ENCODE measurements around the gene TCN2. TPM values are rescaled to one million over a fixed set of nuclear protein-coding genes. Genes with fewer than 3 reads are reported as not detected.

The TCN2 gene
- total and polyA plus RNA-seq, 9 of the 15 experiments (the other 6 are each of a cell fraction or from before 2014, with no cell fraction given): 0.88 to 5.4 (median 1.7) TPM

- no peak for TF ChIP-seq E2F3 (CRISPR knock-in tag; IDR thresholded peaks at IDR 0.05)
- TF ChIP-seq FOXJ2 (tag; IDR thresholded peaks at IDR 0.05): no peak
- no peak for TF ChIP-seq MCM2 (IDR thresholded peaks at IDR 0.05; ENCODE audit: low read depth)
- peak; percentile 79 for TF ChIP-seq CBFA2T2 (conservative IDR thresholded peaks at IDR 0.05)
- TF ChIP-seq ZNF668 (CRISPR knock-in tag; IDR thresholded peaks at IDR 0.05): no peak
- TF ChIP-seq BCOR (IDR thresholded peaks at IDR 0.05): no peak
- no peak for TF ChIP-seq CREB1 (IDR thresholded peaks at IDR 0.05)
- no peak for TF ChIP-seq CREB1 (CRISPR knock-in tag; IDR thresholded peaks at IDR 0.05)
- TF ChIP-seq ZNF76 (CRISPR knock-in tag; IDR thresholded peaks at IDR 0.05; ENCODE audit: borderline replicate concordance): no peak
- TF ChIP-seq ZNF512 (tag; IDR thresholded peaks at IDR 0.05): no peak
- no peak for TF ChIP-seq ZNF79 (CRISPR knock-in tag; IDR thresholded peaks at IDR 0.05; ENCODE audit: low read depth)
- peak; percentile 79 for TF ChIP-seq MGA (IDR thresholded peaks at IDR 0.05)
- TF ChIP-seq ZBTB12 (CRISPR knock-in tag; IDR thresholded peaks at IDR 0.05): no peak
- TF ChIP-seq CBFA2T3 (IDR thresholded peaks at IDR 0.05): peak; percentile 87
- no peak for TF ChIP-seq SNIP1 (IDR thresholded peaks at IDR 0.05; ENCODE audit: low read depth)
- TF ChIP-seq PCBP2 (IDR thresholded peaks at IDR 0.05; ENCODE audit: low read depth, low read length, poor library complexity, severe bottlenecking): no peak
- TF ChIP-seq HDAC8 (tag; IDR thresholded peaks at IDR 0.05): no peak
- TF ChIP-seq ZNF354B (CRISPR knock-in tag; IDR thresholded peaks at IDR 0.05): no peak
Observed at GRCh38 chr22:30675436-30675835, 68.5 kb downstream of the TCN2 start (continued).

Data from K562 (cell line).